ENCODE results near the gene NINL.
"Not testable (repeated sequence)": the region's sequence is repeated elsewhere in the genome, so short reads cannot be mapped to it uniquely, and the experiment has no call there.

NINL gene

DNA sequence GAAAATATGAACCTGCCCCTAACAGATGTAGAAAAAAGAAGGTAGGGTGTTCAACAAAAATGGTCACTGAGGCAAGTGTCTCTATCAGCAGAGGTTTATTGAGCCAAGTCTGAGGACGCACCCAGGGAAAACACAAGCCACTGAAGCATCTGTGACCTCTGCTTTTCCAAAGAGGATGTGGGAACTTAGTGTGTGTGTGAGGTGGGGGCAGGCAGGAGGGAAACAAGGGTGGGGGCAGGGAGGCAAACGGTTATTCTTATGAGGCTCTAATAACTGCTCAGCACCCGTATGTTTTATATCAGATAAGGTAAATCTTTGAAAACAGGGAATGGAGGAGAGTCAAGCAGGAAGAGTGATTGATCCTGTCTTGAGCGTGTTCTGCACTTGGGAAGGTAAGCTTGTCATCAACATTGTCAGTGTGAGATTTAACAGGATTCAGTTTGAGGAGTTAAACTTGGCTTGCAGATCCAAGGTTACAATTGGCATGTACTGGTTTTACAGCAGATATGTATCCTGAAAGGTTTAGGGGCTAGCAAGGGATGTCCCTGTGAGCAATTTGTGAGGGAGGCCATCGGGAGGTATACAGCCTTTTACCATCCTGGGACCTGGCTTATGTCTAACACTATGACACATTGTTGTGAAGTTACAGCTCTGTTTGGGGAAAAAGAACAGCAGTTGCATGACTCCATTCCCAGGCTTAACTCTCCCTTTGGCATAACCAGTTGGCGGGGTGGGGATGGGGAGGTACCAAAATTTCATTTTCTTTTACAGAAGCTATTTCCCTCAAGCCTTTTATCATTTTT lies 33.7 kb downstream of the NINL start:
- no peak for DNase-seq

- DNase-seq, result not testable (repeated sequence)
Measured at GRCh38 chr20:25550645-25551337, 34.5 kb downstream of the NINL start.

GRCh38 chr20:25549843-25550477 lies 35.4 kb downstream of the NINL start:
- DNase-seq, result no peak

- no peak for DNase-seq
Measured at GRCh38 chr20:25549172-25549773, 36.1 kb downstream of the NINL start.

DNA sequence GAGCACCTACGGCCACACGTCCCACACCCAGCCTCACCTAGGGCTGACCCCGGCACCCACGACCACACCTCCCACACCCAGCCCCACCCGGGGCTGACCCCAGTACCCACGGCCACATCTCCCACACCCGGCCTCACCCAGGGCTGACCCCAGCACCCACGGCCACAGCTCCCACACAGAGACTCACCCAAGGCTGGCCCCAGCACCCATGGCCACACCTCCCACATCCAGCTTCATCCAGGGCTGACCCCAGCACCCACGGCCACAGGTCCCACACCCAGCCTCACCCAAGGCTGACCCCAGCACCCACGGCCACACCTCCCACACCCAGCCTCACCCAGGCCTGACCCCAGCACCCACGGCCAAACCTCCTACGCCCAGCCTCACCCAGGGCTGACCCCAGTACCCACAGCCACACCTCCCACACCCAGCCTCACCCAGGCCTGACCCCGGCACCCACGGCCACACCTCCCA lies 36.7 kb downstream of the NINL start:
- peak; percentile 21 for DNase-seq

- DNase-seq, result no peak
Measured at GRCh38 chr20:25547999-25548398, 37.3 kb downstream of the NINL start.

- no peak for DNase-seq
Measured at GRCh38 chr20:25547063-25547462, 38.3 kb downstream of the NINL start.

DNA sequence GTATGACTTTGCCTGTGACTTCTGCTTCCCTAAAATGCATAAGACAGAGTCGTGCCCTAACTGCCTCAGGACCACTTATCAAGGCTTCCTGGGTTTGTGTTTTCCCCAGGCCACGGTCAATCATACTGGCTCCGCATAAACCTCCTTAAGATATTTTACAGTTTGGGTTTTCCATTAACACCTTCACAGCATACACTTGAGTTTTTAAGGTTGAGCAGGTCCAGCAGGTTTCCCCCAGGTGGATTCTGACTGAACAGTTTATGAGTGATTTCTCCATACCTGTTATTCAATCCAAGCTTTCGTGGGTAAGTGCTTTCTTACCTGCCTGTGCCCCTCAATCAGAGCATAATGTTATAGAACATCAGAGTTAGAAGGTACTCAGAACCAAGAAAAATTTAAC lies 39.3 kb downstream of the NINL start:
- DNase-seq, result no peak

DNA sequence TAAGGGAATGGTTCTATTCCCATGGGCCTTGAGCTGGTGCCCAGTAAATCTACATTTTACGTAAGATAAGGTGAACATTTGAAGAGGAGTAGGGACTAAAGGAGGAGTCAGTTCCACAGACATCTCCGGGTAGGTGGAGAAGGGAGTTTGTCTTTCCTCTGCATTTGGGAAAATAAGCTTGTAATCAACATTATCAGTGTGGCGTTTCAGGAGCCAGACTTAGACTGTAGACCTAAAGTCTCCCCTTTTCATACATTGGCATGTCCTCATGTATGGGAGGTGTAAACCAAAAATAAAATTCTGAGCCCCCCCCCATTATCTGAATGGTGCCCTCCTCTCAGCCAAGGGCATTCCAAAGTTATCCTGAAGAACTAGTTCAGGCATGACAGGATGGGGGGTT lies 40.2 kb downstream of the NINL start:
- DNase-seq, result no peak

DNA sequence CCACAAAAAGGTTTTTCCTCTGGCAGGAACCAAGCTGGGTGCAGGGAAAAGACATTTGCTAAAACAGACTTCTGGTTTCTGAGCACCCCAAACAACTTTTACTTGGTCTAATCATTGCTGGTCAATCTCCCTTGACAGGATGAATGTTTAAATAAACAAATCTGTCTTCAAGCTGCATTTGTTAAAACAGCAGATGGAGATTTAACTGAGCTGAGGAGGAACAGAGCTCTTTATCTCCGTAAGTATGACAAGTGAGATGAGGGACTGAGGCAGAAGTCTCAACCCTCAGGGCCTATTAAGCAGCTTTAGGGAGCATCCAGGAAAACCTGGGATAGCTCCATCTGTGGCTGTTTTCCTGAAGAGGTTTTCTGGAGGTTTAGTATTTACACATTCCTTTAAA lies 40.6 kb downstream of the NINL start:
- no peak for DNase-seq

DNA sequence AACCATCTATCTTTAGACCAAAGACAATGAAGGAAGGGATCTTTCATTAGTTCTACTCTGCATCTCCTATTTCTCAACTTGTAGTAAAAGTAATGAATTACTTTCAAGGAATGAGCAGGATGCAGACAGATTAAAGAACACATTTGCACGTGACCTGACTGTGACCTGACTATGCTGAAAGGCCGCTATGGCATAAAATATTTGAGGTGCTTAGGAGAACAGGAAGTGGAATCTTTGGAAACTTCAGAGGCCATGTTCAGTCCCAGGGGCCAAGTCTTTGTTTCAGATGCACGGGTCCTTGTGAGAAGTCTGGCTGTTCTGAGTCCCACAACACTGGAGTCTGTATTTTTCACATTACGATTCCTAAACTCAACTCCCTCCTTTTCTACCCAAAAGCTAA lies 41.0 kb downstream of the NINL start:
- peak; percentile 39 for DNase-seq

DNA sequence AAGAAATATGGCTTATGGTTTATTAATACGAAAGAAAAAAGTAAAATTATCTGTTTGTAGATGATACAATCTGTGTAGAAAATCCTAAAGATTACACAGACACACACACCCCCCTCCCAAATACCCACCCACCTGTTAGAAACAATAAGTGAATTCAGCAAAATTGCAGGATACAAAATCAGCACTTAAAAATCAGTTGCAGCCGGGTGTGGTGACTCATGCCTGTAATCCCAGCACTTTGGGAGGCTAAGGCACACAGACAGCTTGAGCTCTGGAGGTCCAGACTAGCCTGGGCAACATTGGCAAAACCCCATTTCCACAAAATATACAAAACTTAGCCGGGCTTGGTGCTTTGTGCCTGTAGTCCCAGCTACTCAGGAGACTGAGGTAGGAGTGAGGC lies 42.3 kb downstream of the NINL start:
- DNase-seq, result peak; percentile 35

- DNase-seq, result peak; percentile 80
Measured at GRCh38 chr20:25541676-25542075, 43.7 kb downstream of the NINL start.

GRCh38 chr20:25539742-25540672 lies 45.3 kb downstream of the NINL start:
- DNase-seq, result peak; percentile 26

- DNase-seq, result no peak
Measured at GRCh38 chr20:25538838-25539665, 46.3 kb downstream of the NINL start.

DNA sequence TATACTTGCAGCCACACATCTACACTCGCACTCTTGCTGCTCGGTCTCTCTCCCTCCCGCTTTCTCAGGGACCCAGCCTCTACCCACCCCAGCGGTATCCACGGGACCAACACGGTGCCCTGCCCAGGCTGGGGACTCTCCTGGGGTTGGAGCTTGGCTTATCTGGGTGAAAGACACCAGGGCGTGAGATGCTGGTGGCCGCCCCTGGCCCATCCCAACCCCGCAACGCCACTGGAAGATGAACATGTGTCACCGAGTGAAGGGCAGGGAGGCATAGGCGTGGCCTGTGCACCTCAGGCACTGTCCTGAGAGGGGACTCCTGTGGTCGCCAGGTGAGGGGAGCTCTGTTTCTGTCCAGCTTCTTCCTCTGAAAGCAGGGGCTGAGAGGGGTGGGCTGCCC lies 47.4 kb downstream of the NINL start:
- DNase-seq, result no peak

- DNase-seq, result no peak
Measured at GRCh38 chr20:25535762-25536161, 49.6 kb downstream of the NINL start.

DNA sequence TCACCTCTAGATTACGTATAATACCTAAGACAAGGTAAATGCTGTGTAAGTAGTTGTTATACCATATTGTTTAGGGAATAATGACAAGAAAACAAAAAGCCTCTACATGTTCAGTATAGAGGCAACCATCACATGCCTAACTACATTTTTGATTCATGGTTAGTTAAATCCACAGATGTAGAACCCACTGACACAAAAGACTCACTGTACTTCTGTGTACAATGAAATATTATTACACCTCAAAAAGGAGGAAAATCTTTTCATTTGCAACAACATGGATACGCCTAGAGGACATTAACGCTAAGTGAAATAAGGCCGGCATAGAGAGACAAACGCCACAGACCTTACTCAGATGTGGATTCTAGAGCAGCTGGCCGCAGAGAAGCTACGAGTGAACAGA lies 50.5 kb downstream of the NINL start:
- no peak for DNase-seq

DNA sequence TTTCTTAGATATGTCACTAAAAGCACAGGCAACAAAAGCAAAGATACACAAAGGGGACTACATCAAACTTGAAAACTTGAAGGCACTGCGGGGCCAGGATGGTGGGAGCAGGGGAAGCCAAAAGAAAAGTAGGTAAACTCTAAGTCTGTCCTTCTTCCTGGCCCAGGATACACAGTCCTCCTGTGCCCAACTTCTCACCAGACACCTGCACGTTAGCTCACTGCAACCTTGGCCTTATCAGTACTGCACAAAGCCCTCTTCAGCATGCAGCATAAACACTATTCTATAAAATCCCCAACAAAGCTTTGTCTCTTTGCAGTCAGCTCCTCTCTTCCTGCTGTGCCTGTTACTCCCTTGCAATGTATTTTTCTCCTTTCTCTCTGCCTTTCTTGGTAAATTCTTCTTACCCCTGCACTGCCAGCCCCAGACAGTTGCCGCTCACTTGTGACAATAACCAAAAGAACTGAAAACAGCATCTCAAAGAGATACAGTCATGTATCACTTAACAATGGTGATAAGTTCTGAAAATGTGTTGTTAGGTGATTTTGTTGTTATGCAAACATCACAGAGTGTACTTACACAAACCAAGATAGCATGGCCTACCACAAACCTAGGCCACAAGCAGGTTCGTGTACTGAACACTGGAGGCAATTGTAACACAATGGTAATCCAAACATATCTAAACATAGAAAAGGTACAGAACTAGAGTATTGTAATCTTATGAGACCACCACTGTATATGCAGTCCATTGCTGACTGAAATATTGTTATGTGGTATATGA lies 51.2 kb downstream of the NINL start:
- DNase-seq, result no peak

- DNase-seq, result no peak
Measured at GRCh38 chr20:25532971-25533391, 52.4 kb downstream of the NINL start.

All from MV-4-11 (cell line).